HG03139 (cell line): ENCODE data around the gene DOCK7.

Experiments
- ATAC-seq: cut with Tn5 transposase; IDR thresholded peaks from one replicate; pipeline ENCODE4 v1.9.1; 2021; ENCODE audit not compliant: unreplicated experiment

Gene DOCK7

GRCh38 chr1:62424411-62424810 is 263.8 kb downstream of the DOCK7 start:
- no peak for ATAC-seq

DNA sequence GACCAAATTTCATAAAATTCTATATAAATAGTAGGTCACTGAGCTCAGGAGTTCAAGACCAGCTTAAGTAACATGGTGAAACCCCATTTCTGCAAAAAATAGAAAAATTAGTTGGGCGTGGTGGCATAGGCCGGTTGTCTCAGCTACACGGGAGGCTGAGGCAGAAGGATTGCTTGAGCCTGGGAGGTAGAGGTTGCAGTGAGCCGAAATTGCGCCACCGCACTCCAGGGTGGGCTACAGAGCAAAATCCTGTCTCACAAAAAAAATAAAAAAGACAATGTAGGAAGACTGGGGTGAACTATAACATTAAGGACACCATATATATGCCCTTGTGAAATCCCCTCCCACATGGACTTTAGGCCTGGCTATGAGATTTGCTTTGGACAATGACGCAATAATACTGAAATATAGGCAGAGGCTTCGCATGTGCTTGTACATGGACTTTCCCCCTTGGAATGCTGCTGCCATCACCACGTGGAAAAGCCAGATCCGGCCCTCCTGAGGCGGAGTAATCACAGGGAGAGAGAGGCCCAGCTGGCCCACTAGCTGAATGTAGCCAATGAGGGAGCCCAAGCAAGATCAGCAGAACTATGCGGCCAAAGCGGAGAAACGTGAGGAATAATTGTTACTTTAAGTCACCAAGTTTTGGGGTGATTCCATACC is 264.5 kb downstream of the DOCK7 start:
- no peak for ATAC-seq

DNA sequence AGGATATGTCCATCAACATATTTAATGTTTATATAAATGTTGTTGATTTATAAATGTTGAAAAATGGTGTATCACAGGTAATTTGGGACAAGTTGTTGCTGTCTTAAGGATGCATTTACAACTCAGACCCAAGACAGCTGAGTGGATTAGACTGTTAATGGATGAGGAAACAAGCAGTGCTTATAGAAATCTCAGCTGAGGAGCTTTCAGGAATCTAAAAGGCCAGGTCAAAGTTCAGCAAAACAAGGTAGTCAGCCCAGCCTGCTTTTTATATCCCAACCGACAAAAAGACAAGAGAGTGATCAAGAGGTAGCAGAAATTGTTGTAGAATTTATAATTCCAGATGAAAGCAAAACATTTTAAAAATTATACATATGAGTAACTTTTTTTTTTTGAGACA is 268.0 kb downstream of the DOCK7 start:
- no peak for ATAC-seq

DNA sequence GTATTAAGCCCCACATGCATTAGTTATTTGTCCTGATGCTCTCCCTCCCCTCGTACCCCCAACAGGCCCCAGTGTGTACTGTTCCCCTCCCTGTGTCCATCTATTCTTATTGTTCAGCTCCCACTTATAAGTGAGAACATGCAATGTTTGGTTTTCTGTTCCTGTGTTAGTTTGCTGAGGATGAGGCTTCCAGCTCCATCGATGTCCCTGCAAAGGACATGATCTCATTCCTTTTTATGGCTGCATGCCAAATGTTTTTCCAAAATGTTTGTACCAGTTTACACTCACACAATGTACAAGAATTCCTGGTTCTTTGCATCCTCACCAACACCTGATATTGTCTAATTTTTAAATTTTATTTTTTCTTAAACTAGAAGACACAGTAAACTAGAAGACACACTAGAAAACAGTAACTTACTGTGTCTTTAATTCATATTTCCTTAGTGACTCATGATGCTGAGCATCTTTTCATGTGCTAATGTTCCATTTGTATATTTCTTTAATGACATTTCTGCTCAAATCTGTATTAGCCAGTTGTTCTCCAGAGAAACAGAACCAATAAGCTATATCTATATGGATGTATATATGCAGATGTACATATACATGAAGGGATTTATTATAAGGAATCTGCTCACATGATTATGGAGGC is 270.7 kb downstream of the DOCK7 start:
- no peak for ATAC-seq

GRCh38 chr1:62415687-62416086 is 272.5 kb downstream of the DOCK7 start:
- no peak for ATAC-seq

DNA sequence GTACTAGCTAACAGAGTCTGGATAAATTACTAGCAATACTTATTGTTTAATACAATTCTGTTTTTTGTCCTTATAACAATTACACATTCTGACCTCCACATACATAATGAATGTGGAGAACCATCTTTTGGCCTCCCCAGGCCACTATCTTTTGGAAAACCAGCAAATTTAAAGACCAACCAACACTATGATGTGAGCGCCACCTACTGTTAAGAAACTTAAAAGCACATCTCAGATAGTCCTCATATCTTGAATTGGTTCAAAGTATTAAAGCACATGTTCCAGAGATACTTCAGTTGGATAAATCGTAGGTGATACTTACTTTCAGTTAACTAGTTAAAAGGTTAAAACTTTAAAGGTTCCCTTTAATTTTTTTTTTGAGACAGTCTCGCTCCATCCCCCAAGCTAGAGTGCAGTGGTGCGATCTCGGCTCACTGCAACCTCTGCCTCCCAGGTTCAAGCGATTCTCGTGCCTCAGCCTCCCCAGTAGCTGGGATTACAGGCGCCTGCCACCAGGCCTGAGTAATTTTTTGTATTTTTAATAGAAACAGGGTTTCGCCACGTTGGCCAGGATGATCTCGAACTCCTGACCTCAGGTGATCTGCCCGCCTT is 280.7 kb downstream of the DOCK7 start:
- no peak for ATAC-seq

GRCh38 chr1:62406576-62406975 is 281.6 kb downstream of the DOCK7 start:
- ATAC-seq: no peak

DNA sequence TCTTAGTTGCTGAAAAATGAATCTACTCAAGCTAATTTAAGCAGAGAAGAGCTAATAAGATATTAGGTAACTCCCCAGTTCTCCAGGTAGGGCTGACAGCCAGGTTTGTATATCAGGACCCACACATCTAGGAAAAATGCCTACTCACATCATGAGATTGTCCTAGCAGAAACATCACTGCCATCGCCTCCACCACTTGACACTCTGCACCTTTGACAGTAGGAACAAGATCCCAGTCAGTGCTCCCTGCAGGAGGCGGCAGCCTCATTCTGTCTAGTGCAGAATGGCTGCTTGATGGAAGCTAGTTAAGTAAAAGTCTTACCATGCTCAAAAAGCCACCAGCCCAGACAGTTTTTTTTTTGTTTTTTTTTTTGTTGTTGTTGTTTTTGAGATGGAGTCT is 282.9 kb downstream of the DOCK7 start:
- no peak for ATAC-seq
